Osteocyte (in vitro differentiated cells): ENCODE results near the gene SYT7. TPM values are rescaled to one million over a fixed set of nuclear protein-coding genes. Genes with fewer than 3 reads are reported as not detected.

Experiments used
- DNase-seq: peaks from one replicate; pipeline ENCODE4 v3.0.0; 2021; ENCODE audit warnings: mixed read lengths; ENCODE audit not compliant: unreplicated experiment; ENCODE audit errors: extremely low spot score
- H3K27ac Mint-ChIP-seq: one replicate; pipeline ENCODE4 v1.8.0; 2021; ENCODE audit warnings: mild to moderate bottlenecking, mixed read lengths; ENCODE audit not compliant: unreplicated experiment
- H3K27me3 Mint-ChIP-seq: one replicate; pipeline ENCODE4 v1.8.0; 2021; ENCODE audit warnings: mixed read lengths; ENCODE audit not compliant: unreplicated experiment
- H3K36me3 Mint-ChIP-seq: one replicate; pipeline ENCODE4 v1.8.0; 2021; ENCODE audit warnings: mixed read lengths; ENCODE audit not compliant: unreplicated experiment
- H3K4me1 Mint-ChIP-seq: one replicate; pipeline ENCODE4 v1.8.0; 2021; ENCODE audit warnings: mixed read lengths; ENCODE audit not compliant: unreplicated experiment
- H3K4me3 Mint-ChIP-seq: one replicate; pipeline ENCODE4 v1.8.0; 2021; ENCODE audit warnings: mild to moderate bottlenecking, moderate library complexity, mixed read lengths; ENCODE audit not compliant: unreplicated experiment
- H3K9me3 Mint-ChIP-seq: one replicate; pipeline ENCODE4 v1.8.0; 2021; ENCODE audit warnings: mixed read lengths; ENCODE audit not compliant: unreplicated experiment
- CTCF ChIP-seq: fragments of 200-600 bp; sonication (generic); IDR thresholded peaks from 2 replicates; pipeline ENCODE4 v1.5.0; 2021; ENCODE audit warnings: antibody characterized with exemption, mild to moderate bottlenecking, moderate library complexity
- total RNA-seq: library from RNA; stranded (reverse); gene quantifications from 2 replicates; pipeline ENCODE4 v1.2.1, GENCODE V29; 2021

SYT7 gene
- total RNA-seq, 1 donor from 2014 or later: 0.11 TPM

GRCh38 chr11:61518032-61518795 is 62.7 kb downstream of the SYT7 start:
- Mint-ChIP-seq H3K4me3 (no peak overlapping the region), H3K27me3 (peaks cover 9% of the 10 kb centered on the region), H3K27ac (no peak overlapping the region), H3K4me1 (no peaks in the 10 kb centered on the region), H3K36me3 (no peaks in the 10 kb centered on the region), H3K9me3 (no peaks in the 10 kb centered on the region)
- no peak for TF ChIP-seq CTCF
- no peak for DNase-seq

- no peak for DNase-seq
- Mint-ChIP-seq H3K4me3 (no peak overlapping the region), H3K9me3 (no peaks in the 10 kb centered on the region), H3K27ac (no peak overlapping the region), H3K4me1 (no peaks in the 10 kb centered on the region), H3K27me3 (peaks cover 6% of the 10 kb centered on the region), H3K36me3 (no peaks in the 10 kb centered on the region)
- TF ChIP-seq CTCF: peak; percentile 98
Observed at GRCh38 chr11:61516675-61517572, 64.0 kb downstream of the SYT7 start.

- Mint-ChIP-seq H3K9me3 (no peaks in the 10 kb centered on the region), H3K36me3 (no peaks in the 10 kb centered on the region), H3K4me3 (no peak overlapping the region), H3K27ac (no peak overlapping the region), H3K27me3 (peaks cover 9% of the 10 kb centered on the region), H3K4me1 (peaks cover 1% of the 10 kb centered on the region)
- no peak for DNase-seq
- TF ChIP-seq CTCF: no peak
Observed at GRCh38 chr11:61516191-61516590, 64.7 kb downstream of the SYT7 start.

GRCh38 chr11:61515686-61516085 is 65.2 kb downstream of the SYT7 start:
- TF ChIP-seq CTCF: no peak
- DNase-seq: no peak
- H3K36me3 Mint-ChIP-seq: no peaks in the 10 kb centered on the region
- H3K4me3 Mint-ChIP-seq: no peak overlapping the region
- H3K27ac Mint-ChIP-seq: no peak overlapping the region
- H3K4me1 Mint-ChIP-seq: peaks cover 5% of the 10 kb centered on the region
- H3K27me3 Mint-ChIP-seq: peaks cover 14% of the 10 kb centered on the region
- no peaks in the 10 kb centered on the region for H3K9me3 Mint-ChIP-seq
